HCT116 (cell line): ENCODE data around the gene MUC5B. TPM values are rescaled to one million over a fixed set of nuclear protein-coding genes. Genes with fewer than 3 reads are reported as not detected.

ENCODE experiments used
- ATAC-seq: fragments of 200-7000 bp; cut with Tn5 transposase; 2 replicates; pipeline ENCODE4 v1.9.1; 2020; ENCODE audit warnings: mild to moderate bottlenecking, moderate library complexity
- Bru-seq: library from RNA; stranded (reverse); fragments of 400-500 nt; gene quantifications from one replicate; lab custom pipeline; 2021; lab: Mats Ljungman, UMichigan
- BruChase-seq, 2 experiments: library from RNA; stranded (reverse); fragments of 400-500 nt; gene quantifications; one replicate each; lab custom pipeline; 2021; lab: Mats Ljungman, UMichigan
- BruUV-seq: library from RNA; stranded (reverse); fragments of 400-500 nt; replicated peaks from 2 replicates; lab custom pipeline; 2021; lab: Mats Ljungman, UMichigan
- CTCF ChIA-PET: fragments of 300-600 bp; sonication (Branson Sonifier 250); formaldehyde crosslinking; loops from one replicate; lab custom pipeline; 2021; ENCODE audit warnings: antibody characterized with exemption; lab: Charles Lee
- POLR2A ChIA-PET: fragments of 300-600, 350-600 bp; sonication (Branson Sonifier 250); formaldehyde crosslinking; loops from one replicate; lab custom pipeline; 2021; ENCODE audit warnings: antibody characterized with exemption; lab: Charles Lee
- RAD21 ChIA-PET, 2 experiments: fragments of 300-600 bp; sonication (Branson Sonifier 250); formaldehyde crosslinking; loops; one replicate each; lab custom pipeline; 2023; ENCODE audit warnings: low total read pairs in 2 of 2; ENCODE audit not compliant: uncharacterized antibody in 2 of 2, unreplicated experiment in 2 of 2, low non-redundant PET in 1 of 2; lab: Charles Lee
- DNase-seq: peaks from one replicate; pipeline ENCODE4 v3.0.0-alpha.2; 2010; ENCODE audit warnings: low read depth, low spot score
- H2AFZ ChIP-seq: fragments of 200-600 bp; shearing (Covaris generic), sonication (generic); 2 replicates; pipeline ENCODE4 v1.6.1; 2017; ENCODE audit warnings: low read depth, mixed run types, mixed read lengths, antibody characterized with exemption, low read length; ENCODE audit not compliant: poor library complexity, severe bottlenecking
- H3K27ac ChIP-seq: 2 replicates; pipeline ENCODE4 v1.5.1; 2012; ENCODE audit warnings: low read depth, low read length
- H3K27me3 ChIP-seq: fragments of 200-600 bp; sonication (generic); 2 replicates; pipeline ENCODE4 v1.6.1; 2016; ENCODE audit warnings: mixed run types, low read length, mixed read lengths; ENCODE audit not compliant: insufficient read depth
- H3K36me3 ChIP-seq, 2 experiments: fragments of 200-500 bp in 1 of 2; fragments of 200-600 bp in 1 of 2; sonication (Bioruptor generic) in 1 of 2; sonication (generic) in 1 of 2; 2 replicates each; pipeline versions ENCODE4 v1.5.1 to v1.6.1; 2014 to 2016; ENCODE audit warnings: low read length in 2 of 2, inconsistent platforms in 1 of 2, mixed read lengths in 1 of 2, mixed run types in 1 of 2; ENCODE audit not compliant: insufficient read depth in 2 of 2, control insufficient read depth in 1 of 2
- H3K4me1 ChIP-seq, 2 experiments: fragments of 200-600 bp in 1 of 2; sonication (generic) in 1 of 2; 2 replicates each; pipeline versions ENCODE4 v1.5.1 to v1.6.1; 2012 to 2017; ENCODE audit warnings: low read length in 2 of 2, inconsistent platforms in 1 of 2, mild to moderate bottlenecking in 1 of 2, mixed read lengths in 1 of 2, mixed run types in 1 of 2, moderate library complexity in 1 of 2; ENCODE audit not compliant: insufficient read depth in 2 of 2, control insufficient read depth in 1 of 2
- H3K4me2 ChIP-seq: fragments of 200-600 bp; sonication (generic); 2 replicates; pipeline ENCODE4 v1.6.1; 2017; ENCODE audit warnings: mixed run types, low read length, mixed read lengths
- H3K4me3 ChIP-seq, 2 experiments: fragments of 200-600 bp in 1 of 2; sonication (generic) in 1 of 2; replicated peaks in 1 of 2; 2 replicates each; pipeline ENCODE4 v1.5.1; 2011 to 2016; ENCODE audit warnings: low read length in 2 of 2, control low read depth in 1 of 2, low read depth in 1 of 2, mild to moderate bottlenecking in 1 of 2, mixed read lengths in 1 of 2, mixed run types in 1 of 2
- H3K79me2 ChIP-seq: fragments of 200-600 bp; sonication (generic); 2 replicates; pipeline ENCODE4 v1.6.1; 2017; ENCODE audit warnings: mild to moderate bottlenecking, mixed run types, low read length, moderate library complexity, mixed read lengths; ENCODE audit not compliant: insufficient read depth
- H3K9ac ChIP-seq: fragments of 200-600 bp; sonication (generic); 2 replicates; pipeline ENCODE4 v1.6.1; 2016; ENCODE audit warnings: low read length, mixed read lengths
- H3K9me2 ChIP-seq: fragments of 200-600 bp; sonication (generic), shearing (Covaris generic); 2 replicates; pipeline ENCODE4 v1.6.1; 2017; ENCODE audit warnings: mixed run types, mild to moderate bottlenecking, moderate library complexity; ENCODE audit not compliant: insufficient read depth
- H3K9me3 ChIP-seq, 2 experiments: fragments of 200-500 bp in 1 of 2; fragments of 200-600 bp in 1 of 2; sonication (Bioruptor generic) in 1 of 2; sonication (generic) in 1 of 2; 2 replicates each; pipeline ENCODE4 v1.6.1; 2014 to 2017; ENCODE audit warnings: low read length in 2 of 2, mixed read lengths in 2 of 2, inconsistent platforms in 1 of 2, low read depth in 1 of 2, mild to moderate bottlenecking in 1 of 2, mixed run types in 1 of 2, moderate library complexity in 1 of 2; ENCODE audit not compliant: control insufficient read depth in 1 of 2, insufficient read depth in 1 of 2
- H4K20me1 ChIP-seq: fragments of 200-600 bp; sonication (generic), shearing (Covaris generic); 2 replicates; pipeline ENCODE4 v1.6.1; 2017; ENCODE audit warnings: mixed run types, mild to moderate bottlenecking, moderate library complexity; ENCODE audit not compliant: insufficient read depth
- CBX3 ChIP-seq: IDR thresholded peaks from 2 replicates; pipeline ENCODE4 v1.6.1; 2012; ENCODE audit warnings: low read depth
- ELF1 ChIP-seq: IDR thresholded peaks from 2 replicates; pipeline ENCODE4 v1.6.1; 2012; ENCODE audit warnings: low read depth, borderline replicate concordance
- FOSL1 ChIP-seq: IDR thresholded peaks from 2 replicates; pipeline ENCODE4 v1.6.1; 2012; ENCODE audit warnings: low read depth
- JUND ChIP-seq: IDR thresholded peaks from 2 replicates; pipeline ENCODE4 v1.6.1; 2012
- POLR2A ChIP-seq: IDR thresholded peaks from 2 replicates; pipeline ENCODE4 v1.7.0; 2011; ENCODE audit warnings: borderline replicate concordance; ENCODE audit not compliant: insufficient read depth, insufficient read length; ENCODE audit errors: extremely low read depth
- POLR2AphosphoS5 ChIP-seq: IDR thresholded peaks from 2 replicates; pipeline ENCODE4 v1.6.1; 2011; ENCODE audit warnings: mild to moderate bottlenecking, low read depth, low read length, moderate library complexity
- RAD21 ChIP-seq: IDR thresholded peaks from 2 replicates; pipeline ENCODE4 v1.6.1; 2012; ENCODE audit warnings: low read depth, mild to moderate bottlenecking
- SIN3A ChIP-seq: IDR thresholded peaks from 2 replicates; pipeline ENCODE4 v1.6.1; 2012; ENCODE audit warnings: low read depth
- TCF7L2 ChIP-seq: IDR thresholded peaks from 2 replicates; pipeline ENCODE4 v1.7.0; 2011; ENCODE audit warnings: borderline replicate concordance, inconsistent platforms; ENCODE audit not compliant: insufficient read depth, insufficient read length; ENCODE audit errors: extremely low read depth
- YY1 ChIP-seq: IDR thresholded peaks from 2 replicates; pipeline ENCODE4 v1.6.1; 2011; ENCODE audit warnings: low read length, low read depth, moderate library complexity, mild to moderate bottlenecking; ENCODE audit not compliant: insufficient replicate concordance; ENCODE audit errors: extremely low read depth
- intact Hi-C: fragments of 100-400 bp; cut with micrococcal nuclease; formaldehyde crosslinking; loops from 2 replicates; pipeline ENCODE4 v1.10.0; 2022
- long read RNA-seq: library from polyadenylated mRNA; unstranded; transcript quantifications from one replicate; pipeline ENCODE4 v2.0.0, GENCODE V29; 2021; ENCODE audit not compliant: unreplicated experiment
- polyA plus RNA-seq: library from polyadenylated mRNA; unstranded; fragments of >200 nt; gene quantifications from 2 replicates; pipeline ENCODE4 v1.2.1, GENCODE V29; 2012; ENCODE audit warnings: missing spikeins
- total RNA-seq: library from RNA; stranded (reverse); gene quantifications from one replicate; pipeline ENCODE4 v1.2.1, GENCODE V29; 2021; ENCODE audit not compliant: unreplicated experiment
- TF ChIP-seq, protein P1 (sequence below): IDR thresholded peaks from 2 replicates; pipeline ENCODE4 v1.6.1; 2012
- TF ChIP-seq, protein P2 (sequence below), 3 experiments: fragments of 200-600 bp in 1 of 3; sonication (generic) in 1 of 3; IDR thresholded peaks in 2 of 3; conservative IDR thresholded peaks in 1 of 3; 2 replicates each; pipeline ENCODE4 v1.5.1; 2012 to 2017; ENCODE audit warnings: low read depth in 2 of 3, low read length in 2 of 3, antibody characterized with exemption in 1 of 3, borderline replicate concordance in 1 of 3, control low read depth in 1 of 3, mild to moderate bottlenecking in 1 of 3, mixed read lengths in 1 of 3, mixed run types in 1 of 3, moderate library complexity in 1 of 3; ENCODE audit not compliant: insufficient read depth in 1 of 3
- TF ChIP-seq, protein P3 (sequence below): IDR thresholded peaks from 2 replicates; pipeline ENCODE4 v1.6.1; 2011; ENCODE audit warnings: mild to moderate bottlenecking, low read length, moderate library complexity; ENCODE audit not compliant: insufficient replicate concordance; ENCODE audit errors: extremely low read depth

The MUC5B gene, protein sequence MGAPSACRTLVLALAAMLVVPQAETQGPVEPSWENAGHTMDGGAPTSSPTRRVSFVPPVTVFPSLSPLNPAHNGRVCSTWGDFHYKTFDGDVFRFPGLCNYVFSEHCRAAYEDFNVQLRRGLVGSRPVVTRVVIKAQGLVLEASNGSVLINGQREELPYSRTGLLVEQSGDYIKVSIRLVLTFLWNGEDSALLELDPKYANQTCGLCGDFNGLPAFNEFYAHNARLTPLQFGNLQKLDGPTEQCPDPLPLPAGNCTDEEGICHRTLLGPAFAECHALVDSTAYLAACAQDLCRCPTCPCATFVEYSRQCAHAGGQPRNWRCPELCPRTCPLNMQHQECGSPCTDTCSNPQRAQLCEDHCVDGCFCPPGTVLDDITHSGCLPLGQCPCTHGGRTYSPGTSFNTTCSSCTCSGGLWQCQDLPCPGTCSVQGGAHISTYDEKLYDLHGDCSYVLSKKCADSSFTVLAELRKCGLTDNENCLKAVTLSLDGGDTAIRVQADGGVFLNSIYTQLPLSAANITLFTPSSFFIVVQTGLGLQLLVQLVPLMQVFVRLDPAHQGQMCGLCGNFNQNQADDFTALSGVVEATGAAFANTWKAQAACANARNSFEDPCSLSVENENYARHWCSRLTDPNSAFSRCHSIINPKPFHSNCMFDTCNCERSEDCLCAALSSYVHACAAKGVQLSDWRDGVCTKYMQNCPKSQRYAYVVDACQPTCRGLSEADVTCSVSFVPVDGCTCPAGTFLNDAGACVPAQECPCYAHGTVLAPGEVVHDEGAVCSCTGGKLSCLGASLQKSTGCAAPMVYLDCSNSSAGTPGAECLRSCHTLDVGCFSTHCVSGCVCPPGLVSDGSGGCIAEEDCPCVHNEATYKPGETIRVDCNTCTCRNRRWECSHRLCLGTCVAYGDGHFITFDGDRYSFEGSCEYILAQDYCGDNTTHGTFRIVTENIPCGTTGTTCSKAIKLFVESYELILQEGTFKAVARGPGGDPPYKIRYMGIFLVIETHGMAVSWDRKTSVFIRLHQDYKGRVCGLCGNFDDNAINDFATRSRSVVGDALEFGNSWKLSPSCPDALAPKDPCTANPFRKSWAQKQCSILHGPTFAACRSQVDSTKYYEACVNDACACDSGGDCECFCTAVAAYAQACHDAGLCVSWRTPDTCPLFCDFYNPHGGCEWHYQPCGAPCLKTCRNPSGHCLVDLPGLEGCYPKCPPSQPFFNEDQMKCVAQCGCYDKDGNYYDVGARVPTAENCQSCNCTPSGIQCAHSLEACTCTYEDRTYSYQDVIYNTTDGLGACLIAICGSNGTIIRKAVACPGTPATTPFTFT (N-terminal part only)
- total RNA-seq (1.5 TPM), Bru-seq, nascent RNA (percentile 7 among the genes with signal in this experiment), BruChase-seq, experiment 1, labeled RNA remaining after a 6-hour chase (percentile 12 among the genes with signal in this experiment), BruChase-seq, experiment 2, labeled RNA remaining after a 2-hour chase (percentile 10 among the genes with signal in this experiment)
- 0.05 TPM in 2 replicates for polyA plus RNA-seq
- long read RNA-seq, partial matches to known transcripts = 1 of 1 reads
- long read RNA-seq, other reads (novel, unspliced or antisense) = 0 of 1 reads

DNA sequence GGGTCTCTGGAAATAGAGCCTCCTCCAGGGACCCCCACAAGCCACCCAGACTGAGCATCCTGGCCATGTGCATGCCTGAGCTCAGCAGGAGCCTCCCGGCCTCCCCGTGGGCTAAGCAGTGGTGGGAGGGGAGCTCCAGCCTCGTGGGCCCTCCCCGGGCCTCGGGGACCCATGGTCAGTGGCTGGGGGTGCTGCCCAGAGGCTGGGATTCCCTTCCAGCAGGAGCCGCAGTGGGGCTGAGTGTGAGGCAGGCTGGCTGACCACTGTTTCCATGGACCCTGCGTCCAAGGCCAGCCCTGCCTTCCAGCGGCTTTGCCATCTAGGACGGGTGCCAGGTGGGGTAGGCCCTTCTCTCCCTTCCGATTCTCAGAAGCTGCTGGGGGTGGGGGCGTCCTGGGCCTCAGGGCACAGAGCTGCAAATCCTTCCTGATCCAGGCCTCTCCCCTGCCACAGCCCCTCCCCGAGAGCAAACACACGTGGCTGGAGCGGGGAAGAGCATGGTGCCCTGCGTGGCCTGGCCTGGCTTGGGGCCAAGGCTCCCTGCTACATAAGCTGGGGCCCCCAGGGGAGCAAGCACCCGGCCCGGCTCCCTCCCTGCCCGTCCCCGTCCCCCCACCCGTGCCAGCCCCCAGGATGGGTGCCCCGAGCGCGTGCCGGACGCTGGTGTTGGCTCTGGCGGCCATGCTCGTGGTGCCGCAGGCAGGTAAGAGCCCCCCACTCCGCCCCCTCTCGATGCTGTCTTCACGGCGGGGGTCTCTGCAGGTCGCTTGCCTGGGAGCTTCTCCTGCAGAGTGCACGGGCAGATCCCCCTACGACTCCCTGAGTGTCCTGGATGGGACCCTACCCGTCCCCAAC is at the start of gene MUC5B:
TSS of gene MUC5B (plus strand) at position 576 of the 855 bp plus-strand sequence. CDS start at position 634, 58 bp downstream.
- no TSS peak for BruUV-seq
- no peaks in the 10 kb centered on the region for H3K79me2 ChIP-seq
- H4K20me1 ChIP-seq = no peaks in the 10 kb centered on the region
- intact Hi-C loops = no loop called here
- POLR2A ChIA-PET = no interaction called here
- no peaks in the 10 kb centered on the region for H3K36me3 ChIP-seq
- no peaks in the 10 kb centered on the region for H3K4me1 ChIP-seq
- RAD21 ChIA-PET = no interaction called here
- ATAC-seq (no peak), DNase-seq (no peak)
- no peak within 1 kb of the TSS for H3K9ac ChIP-seq
- no peak within 1 kb of the TSS for H3K27ac ChIP-seq
- no peaks in the 10 kb centered on the region for H3K27me3 ChIP-seq
- CTCF ChIA-PET = no interaction called here
- TF ChIP-seq, protein P1, sequence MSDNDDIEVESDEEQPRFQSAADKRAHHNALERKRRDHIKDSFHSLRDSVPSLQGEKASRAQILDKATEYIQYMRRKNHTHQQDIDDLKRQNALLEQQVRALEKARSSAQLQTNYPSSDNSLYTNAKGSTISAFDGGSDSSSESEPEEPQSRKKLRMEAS = no peak
- no peak for TF ChIP-seq RAD21
- TF ChIP-seq JUND = no peak
- no peak for TF ChIP-seq POLR2AphosphoS5
- TF ChIP-seq YY1 = no peak
- TF ChIP-seq ELF1 = no peak
- TF ChIP-seq POLR2A = no peak
- TF ChIP-seq, protein P2, sequence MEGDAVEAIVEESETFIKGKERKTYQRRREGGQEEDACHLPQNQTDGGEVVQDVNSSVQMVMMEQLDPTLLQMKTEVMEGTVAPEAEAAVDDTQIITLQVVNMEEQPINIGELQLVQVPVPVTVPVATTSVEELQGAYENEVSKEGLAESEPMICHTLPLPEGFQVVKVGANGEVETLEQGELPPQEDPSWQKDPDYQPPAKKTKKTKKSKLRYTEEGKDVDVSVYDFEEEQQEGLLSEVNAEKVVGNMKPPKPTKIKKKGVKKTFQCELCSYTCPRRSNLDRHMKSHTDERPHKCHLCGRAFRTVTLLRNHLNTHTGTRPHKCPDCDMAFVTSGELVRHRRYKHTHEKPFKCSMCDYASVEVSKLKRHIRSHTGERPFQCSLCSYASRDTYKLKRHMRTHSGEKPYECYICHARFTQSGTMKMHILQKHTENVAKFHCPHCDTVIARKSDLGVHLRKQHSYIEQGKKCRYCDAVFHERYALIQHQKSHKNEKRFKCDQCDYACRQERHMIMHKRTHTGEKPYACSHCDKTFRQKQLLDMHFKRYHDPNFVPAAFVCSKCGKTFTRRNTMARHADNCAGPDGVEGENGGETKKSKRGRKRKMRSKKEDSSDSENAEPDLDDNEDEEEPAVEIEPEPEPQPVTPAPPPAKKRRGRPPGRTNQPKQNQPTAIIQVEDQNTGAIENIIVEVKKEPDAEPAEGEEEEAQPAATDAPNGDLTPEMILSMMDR (IDR thresholded peaks at IDR 0.05 in 2 of 3, conservative IDR thresholded peaks at IDR 0.05 in 1 of 3; ENCODE audit: borderline replicate concordance in 1 of 3, insufficient read depth in 1 of 3, low read depth in 2 of 3, low read length in 2 of 3) = no peak
- no peak for TF ChIP-seq TCF7L2
- no peak for TF ChIP-seq SIN3A
- TF ChIP-seq, protein P3, sequence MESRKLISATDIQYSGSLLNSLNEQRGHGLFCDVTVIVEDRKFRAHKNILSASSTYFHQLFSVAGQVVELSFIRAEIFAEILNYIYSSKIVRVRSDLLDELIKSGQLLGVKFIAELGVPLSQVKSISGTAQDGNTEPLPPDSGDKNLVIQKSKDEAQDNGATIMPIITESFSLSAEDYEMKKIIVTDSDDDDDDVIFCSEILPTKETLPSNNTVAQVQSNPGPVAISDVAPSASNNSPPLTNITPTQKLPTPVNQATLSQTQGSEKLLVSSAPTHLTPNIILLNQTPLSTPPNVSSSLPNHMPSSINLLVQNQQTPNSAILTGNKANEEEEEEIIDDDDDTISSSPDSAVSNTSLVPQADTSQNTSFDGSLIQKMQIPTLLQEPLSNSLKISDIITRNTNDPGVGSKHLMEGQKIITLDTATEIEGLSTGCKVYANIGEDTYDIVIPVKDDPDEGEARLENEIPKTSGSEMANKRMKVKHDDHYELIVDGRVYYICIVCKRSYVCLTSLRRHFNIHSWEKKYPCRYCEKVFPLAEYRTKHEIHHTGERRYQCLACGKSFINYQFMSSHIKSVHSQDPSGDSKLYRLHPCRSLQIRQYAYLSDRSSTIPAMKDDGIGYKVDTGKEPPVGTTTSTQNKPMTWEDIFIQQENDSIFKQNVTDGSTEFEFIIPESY = no peak
- no peak for TF ChIP-seq FOSL1
- no peak for TF ChIP-seq CBX3
- H2AFZ ChIP-seq = no peak within 1 kb of the TSS
- no peaks in the 10 kb centered on the region for H3K9me3 ChIP-seq
- H3K9me2 ChIP-seq = no peaks in the 10 kb centered on the region
- no peak within 1 kb of the TSS for H3K4me3 ChIP-seq
- no peak within 1 kb of the TSS for H3K4me2 ChIP-seq
